NT2/D1 (cell line): ENCODE data around the gene TMF1.

ENCODE experiments used
- YY1 ChIP-seq: IDR thresholded peaks from 2 replicates; pipeline ENCODE4 v1.6.1; 2011; ENCODE audit not compliant: insufficient read length, insufficient read depth
- ZNF274 ChIP-seq: IDR thresholded peaks from 2 replicates; pipeline ENCODE4 v1.6.1; 2011; ENCODE audit warnings: mild to moderate bottlenecking, low read depth, low read length

GRCh38 chr3:68977486-68978167, 74.5 kb downstream of the TMF1 start:
- TF ChIP-seq YY1 (no peak), ZNF274 (no peak)
